OCI-LY1 (cell line): ENCODE results near the gene AP1G1.

Source experiments
- H2AFZ ChIP-seq: fragments of 200-600 bp; sonication (generic), shearing (Covaris generic); 2 replicates; pipeline ENCODE4 v1.6.0; 2014; ENCODE audit warnings: antibody characterized with exemption, mild to moderate bottlenecking, low read length
- H3F3A ChIP-seq: fragments of 200-600 bp; sonication (generic), shearing (Covaris generic); 2 replicates; pipeline ENCODE4 v1.6.0; 2014; ENCODE audit warnings: mild to moderate bottlenecking, antibody characterized with exemption, low read length, moderate library complexity; ENCODE audit not compliant: insufficient read depth
- H3K27ac ChIP-seq: fragments of 200-600 bp; sonication (generic); 2 replicates; pipeline ENCODE4 v1.5.1; 2014; ENCODE audit warnings: low read length, mixed run types, mild to moderate bottlenecking, low read depth; ENCODE audit not compliant: poor library complexity, severe bottlenecking
- H3K27me3 ChIP-seq: fragments of 200-600 bp; sonication (generic); 2 replicates; pipeline ENCODE4 v1.6.0; 2014; ENCODE audit warnings: antibody characterized with exemption, mild to moderate bottlenecking, low read length, moderate library complexity; ENCODE audit not compliant: insufficient read depth
- H3K36me3 ChIP-seq: fragments of 200-600 bp; sonication (generic); 2 replicates; pipeline ENCODE4 v1.6.1; 2014; ENCODE audit warnings: mild to moderate bottlenecking, antibody characterized with exemption, low read length, moderate library complexity, mixed read lengths; ENCODE audit not compliant: insufficient read depth
- H3K4me1 ChIP-seq: fragments of 200-600 bp; sonication (generic); 2 replicates; pipeline ENCODE4 v1.5.1; 2014; ENCODE audit warnings: mild to moderate bottlenecking, low read length, moderate library complexity; ENCODE audit not compliant: insufficient read depth, severe bottlenecking
- H3K4me2 ChIP-seq: fragments of 200-600 bp; sonication (generic), shearing (Covaris generic); 2 replicates; pipeline ENCODE4 v1.6.1; 2014; ENCODE audit warnings: low read length
- H3K4me3 ChIP-seq: fragments of 200-600 bp; sonication (generic); 2 replicates; pipeline ENCODE4 v1.5.1; 2014; ENCODE audit warnings: low read length, low read depth, mild to moderate bottlenecking, mixed read lengths; ENCODE audit not compliant: poor library complexity, severe bottlenecking
- H3K79me2 ChIP-seq: fragments of 200-600 bp; shearing (Covaris generic); 2 replicates; pipeline ENCODE4 v1.6.1; 2016; ENCODE audit warnings: mixed run types, low read length, mixed read lengths; ENCODE audit not compliant: insufficient read depth
- H3K9ac ChIP-seq: fragments of 200-600 bp; sonication (generic), shearing (Covaris generic); 2 replicates; pipeline ENCODE4 v1.6.1; 2014; ENCODE audit warnings: mild to moderate bottlenecking, low read length, mixed read lengths
- H3K9me2 ChIP-seq: fragments of 200-600 bp; sonication (generic), shearing (Covaris generic); 2 replicates; pipeline ENCODE4 v1.6.1; 2014; ENCODE audit warnings: low read depth, mild to moderate bottlenecking, low read length, mixed read lengths
- H3K9me3 ChIP-seq: fragments of 200-600 bp; shearing (Covaris generic); 2 replicates; pipeline ENCODE4 v1.6.1; 2014; ENCODE audit warnings: low read length, mixed read lengths
- H4K20me1 ChIP-seq: fragments of 200-600 bp; sonication (generic), shearing (Covaris generic); 2 replicates; pipeline ENCODE4 v1.6.0; 2016; ENCODE audit warnings: mild to moderate bottlenecking, low read length; ENCODE audit not compliant: insufficient read depth
- CTCF ChIP-seq: fragments of 200-600 bp; sonication (generic), shearing (Covaris generic); IDR thresholded peaks from 2 replicates; pipeline ENCODE4 v1.5.1; 2017; ENCODE audit warnings: mild to moderate bottlenecking, antibody characterized with exemption, low read length, moderate library complexity, mixed read lengths
- EZH2 ChIP-seq: fragments of 200-600 bp; sonication (generic), shearing (Covaris generic); IDR thresholded peaks from 2 replicates; pipeline ENCODE4 v1.8.0; 2017; ENCODE audit warnings: borderline replicate concordance, mixed run types, mild to moderate bottlenecking, antibody characterized with exemption, low read length, moderate library complexity, mixed read lengths

The AP1G1 gene

GRCh38 chr16:71738855-71739254 is 69.8 kb downstream of the AP1G1 start:
- Histone ChIP-seq H3K4me2 (no peak overlapping the region), H3K9me2 (no peaks in the 10 kb centered on the region), H3K79me2 (no peaks in the 10 kb centered on the region), H3K4me3 (no peak overlapping the region), H3K9me3 (no peaks in the 10 kb centered on the region), H3K4me1 (no peaks in the 10 kb centered on the region), H3K9ac (no peak overlapping the region), H2AFZ (no peak overlapping the region), H3F3A (no peaks in the 10 kb centered on the region), H4K20me1 (no peaks in the 10 kb centered on the region), H3K36me3 (peaks cover 75% of the 10 kb centered on the region), H3K27ac (no peak overlapping the region), H3K27me3 (no peaks in the 10 kb centered on the region)
- TF ChIP-seq EZH2 (no peak), CTCF (no peak)

GRCh38 chr16:71737501-71737900 is 71.1 kb downstream of the AP1G1 start:
- Histone ChIP-seq H3K9me3 (no peaks in the 10 kb centered on the region), H3K4me1 (no peaks in the 10 kb centered on the region), H3K79me2 (no peaks in the 10 kb centered on the region), H4K20me1 (no peaks in the 10 kb centered on the region), H3K4me3 (no peak overlapping the region), H3K27ac (no peak overlapping the region), H2AFZ (no peak overlapping the region), H3K9ac (no peak overlapping the region), H3K9me2 (no peaks in the 10 kb centered on the region), H3F3A (no peaks in the 10 kb centered on the region), H3K4me2 (no peak overlapping the region), H3K36me3 (peaks cover 75% of the 10 kb centered on the region), H3K27me3 (no peaks in the 10 kb centered on the region)
- no peak for TF ChIP-seq CTCF
- no peak for TF ChIP-seq EZH2

GRCh38 chr16:71734511-71734910 is 74.1 kb downstream of the AP1G1 start:
- H4K20me1 ChIP-seq = no peaks in the 10 kb centered on the region
- H3K9ac ChIP-seq = no peak overlapping the region
- H3K4me2 ChIP-seq = no peak overlapping the region
- H3K4me3 ChIP-seq = no peak overlapping the region
- peaks cover 80% of the 10 kb centered on the region for H3K36me3 ChIP-seq
- H2AFZ ChIP-seq = no peak overlapping the region
- no peak for TF ChIP-seq CTCF
- no peak for TF ChIP-seq EZH2
- H3K9me2 ChIP-seq = no peaks in the 10 kb centered on the region
- no peaks in the 10 kb centered on the region for H3K4me1 ChIP-seq
- H3K9me3 ChIP-seq = no peaks in the 10 kb centered on the region
- no peaks in the 10 kb centered on the region for H3F3A ChIP-seq
- no peak overlapping the region for H3K27ac ChIP-seq
- H3K27me3 ChIP-seq = no peaks in the 10 kb centered on the region
- no peaks in the 10 kb centered on the region for H3K79me2 ChIP-seq
